Ascending aorta (tissue), 2 donors: Measurements from ENCODE around the gene ZNF394. TPM values are rescaled to one million over a fixed set of nuclear protein-coding genes. Genes with fewer than 3 reads are reported as not detected.

Experiments
- DNase-seq, 2 donors: peaks; one replicate each; pipeline ENCODE4 v3.0.0-alpha.2; 2019; ENCODE audit warnings: low spot score in 2 of 2
- H3K27ac ChIP-seq, 2 donors: fragments of 200-600 bp; sonication (generic); one replicate each; pipeline ENCODE4 v1.5.1; 2016 to 2017; ENCODE audit warnings: mild to moderate bottlenecking in 1 of 2
- H3K27me3 ChIP-seq: fragments of 200-600 bp; sonication (generic); one replicate; pipeline ENCODE4 v1.5.1; 2017
- H3K36me3 ChIP-seq, 2 donors: fragments of 200-600 bp; sonication (generic); one replicate each; pipeline ENCODE4 v1.5.1; 2016
- H3K4me1 ChIP-seq, 2 donors: fragments of 200-600 bp; sonication (generic); one replicate each; pipeline ENCODE4 v1.5.1; 2016 to 2017; ENCODE audit warnings: mild to moderate bottlenecking in 1 of 2
- H3K4me3 ChIP-seq, 2 donors: fragments of 200-600 bp; sonication (generic); one replicate each; pipeline ENCODE4 v1.5.1; 2016 to 2017; ENCODE audit warnings: mild to moderate bottlenecking in 1 of 2
- H3K9me3 ChIP-seq, 2 donors: fragments of 200-600 bp; sonication (generic); one replicate each; pipeline ENCODE4 v1.5.1; 2016
- intact Hi-C: fragments of 100-400 bp; cut with DNase I; formaldehyde crosslinking; loops from one replicate; pipeline ENCODE4 v1.15.1; 2023
- total RNA-seq: library from RNA; depleted of rRNA; stranded (reverse); fragments of >200 nt; gene quantifications from one replicate; pipeline ENCODE4 v1.1.0, GENCODE V29; 2016
- TF ChIP-seq, protein P1 (sequence below), 3 experiments: fragments of 200-600 bp in 2 of 3; fragments of 450-650 bp in 1 of 3; sonication (generic) in 2 of 3; IDR thresholded peaks; one replicate each; pipeline ENCODE4 v1.5.1; 2016 to 2019; ENCODE audit warnings: antibody characterized with exemption in 3 of 3, mild to moderate bottlenecking in 1 of 3, moderate library complexity in 1 of 3

Gene ZNF394
- total RNA-seq, 1 donor from 2014 or later: 25.7 TPM

- no peaks in the 10 kb centered on the region for H3K4me1 ChIP-seq
- intact Hi-C loops: no loop called here
- no peak for DNase-seq
- no peak overlapping the region for H3K4me3 ChIP-seq
- H3K27me3 ChIP-seq: no peaks in the 10 kb centered on the region
- TF ChIP-seq, protein P1, sequence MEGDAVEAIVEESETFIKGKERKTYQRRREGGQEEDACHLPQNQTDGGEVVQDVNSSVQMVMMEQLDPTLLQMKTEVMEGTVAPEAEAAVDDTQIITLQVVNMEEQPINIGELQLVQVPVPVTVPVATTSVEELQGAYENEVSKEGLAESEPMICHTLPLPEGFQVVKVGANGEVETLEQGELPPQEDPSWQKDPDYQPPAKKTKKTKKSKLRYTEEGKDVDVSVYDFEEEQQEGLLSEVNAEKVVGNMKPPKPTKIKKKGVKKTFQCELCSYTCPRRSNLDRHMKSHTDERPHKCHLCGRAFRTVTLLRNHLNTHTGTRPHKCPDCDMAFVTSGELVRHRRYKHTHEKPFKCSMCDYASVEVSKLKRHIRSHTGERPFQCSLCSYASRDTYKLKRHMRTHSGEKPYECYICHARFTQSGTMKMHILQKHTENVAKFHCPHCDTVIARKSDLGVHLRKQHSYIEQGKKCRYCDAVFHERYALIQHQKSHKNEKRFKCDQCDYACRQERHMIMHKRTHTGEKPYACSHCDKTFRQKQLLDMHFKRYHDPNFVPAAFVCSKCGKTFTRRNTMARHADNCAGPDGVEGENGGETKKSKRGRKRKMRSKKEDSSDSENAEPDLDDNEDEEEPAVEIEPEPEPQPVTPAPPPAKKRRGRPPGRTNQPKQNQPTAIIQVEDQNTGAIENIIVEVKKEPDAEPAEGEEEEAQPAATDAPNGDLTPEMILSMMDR (IDR thresholded peaks at IDR 0.05): no peak
- peaks cover 16 to 59% of the 10 kb centered on the region in 2 donors for H3K9me3 ChIP-seq
- H3K36me3 ChIP-seq: peaks cover 0 to 4% of the 10 kb centered on the region in 2 donors
- no peak overlapping the region for H3K27ac ChIP-seq
Observed at GRCh38 chr7:99540542-99540941, 40.5 kb upstream of the ZNF394 start.

DNA sequence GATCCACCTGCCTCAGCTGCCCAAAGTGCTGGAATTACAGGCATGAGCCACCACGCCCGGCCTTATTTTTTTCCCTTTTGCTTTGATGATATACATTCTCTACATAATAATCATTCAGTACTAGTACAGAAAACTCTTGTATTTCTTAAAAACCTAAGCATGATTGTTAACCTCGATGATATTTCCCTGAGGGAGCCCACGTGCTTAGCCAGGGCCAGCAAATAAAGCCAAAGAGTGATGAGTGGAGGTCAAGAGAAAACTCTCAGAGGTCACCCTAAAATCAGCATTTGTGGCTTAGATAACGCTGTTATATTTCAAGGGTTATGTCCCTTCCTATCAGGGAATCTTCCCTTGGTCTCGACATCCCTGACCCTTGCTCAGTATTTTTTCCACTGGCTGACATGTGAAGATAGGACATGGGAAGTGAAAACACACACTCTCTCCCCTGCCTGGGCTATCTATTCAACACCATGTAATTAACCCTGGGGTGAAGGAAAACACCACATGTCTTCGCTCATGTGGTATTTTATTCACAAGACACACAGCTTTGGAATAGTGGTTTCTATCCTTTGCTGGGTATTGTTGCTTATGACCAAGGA lies 39.2 kb upstream of the ZNF394 start:
- DNase-seq: no peak
- Histone ChIP-seq H3K4me3 (no peak overlapping the region), H3K9me3 (peaks cover 19 to 64% of the 10 kb centered on the region in 2 donors), H3K27ac (no peak overlapping the region), H3K27me3 (no peaks in the 10 kb centered on the region), H3K4me1 (no peaks in the 10 kb centered on the region), H3K36me3 (peaks cover 0 to 4% of the 10 kb centered on the region in 2 donors)
- intact Hi-C loops: no loop called here
- TF ChIP-seq, protein P1 (IDR thresholded peaks at IDR 0.05): no peak

- H3K36me3 ChIP-seq: peaks cover 27 to 31% of the 10 kb centered on the region in 2 donors
- TF ChIP-seq, protein P1 (IDR thresholded peaks at IDR 0.05): no peak
- DNase-seq: no peak
- intact Hi-C loops: no loop called here
- peaks cover 39 to 71% of the 10 kb centered on the region in 2 donors for H3K9me3 ChIP-seq
- H3K4me3 ChIP-seq: no peak overlapping the region
- no peaks in the 10 kb centered on the region for H3K4me1 ChIP-seq
- H3K27me3 ChIP-seq: no peaks in the 10 kb centered on the region
- H3K27ac ChIP-seq: no peak overlapping the region
Observed at GRCh38 chr7:99535667-99536066, 35.6 kb upstream of the ZNF394 start.

DNA sequence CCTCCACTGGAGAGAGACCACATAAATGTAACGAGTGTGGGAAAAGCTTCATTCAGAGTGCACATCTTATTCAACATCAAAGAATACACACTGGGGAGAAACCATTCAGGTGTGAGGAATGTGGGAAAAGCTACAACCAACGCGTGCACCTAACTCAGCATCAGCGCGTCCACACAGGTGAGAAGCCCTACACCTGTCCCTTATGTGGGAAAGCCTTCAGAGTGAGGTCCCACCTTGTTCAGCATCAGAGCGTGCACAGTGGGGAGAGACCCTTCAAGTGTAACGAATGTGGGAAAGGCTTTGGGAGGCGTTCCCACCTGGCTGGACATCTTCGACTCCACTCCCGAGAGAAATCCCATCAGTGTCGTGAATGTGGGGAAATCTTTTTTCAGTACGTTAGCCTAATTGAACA lies 31.3 kb upstream of the ZNF394 start:
- peaks cover 63 to 70% of the 10 kb centered on the region in 2 donors for H3K36me3 ChIP-seq
- H3K4me1 ChIP-seq: no peaks in the 10 kb centered on the region
- no peak overlapping the region for H3K4me3 ChIP-seq
- H3K27me3 ChIP-seq: no peaks in the 10 kb centered on the region
- H3K27ac ChIP-seq: no peak overlapping the region
- DNase-seq: no peak
- peaks cover 39 to 66% of the 10 kb centered on the region in 2 donors for H3K9me3 ChIP-seq
- intact Hi-C loops: no loop called here
- TF ChIP-seq, protein P1 (IDR thresholded peaks at IDR 0.05): no peak

DNA sequence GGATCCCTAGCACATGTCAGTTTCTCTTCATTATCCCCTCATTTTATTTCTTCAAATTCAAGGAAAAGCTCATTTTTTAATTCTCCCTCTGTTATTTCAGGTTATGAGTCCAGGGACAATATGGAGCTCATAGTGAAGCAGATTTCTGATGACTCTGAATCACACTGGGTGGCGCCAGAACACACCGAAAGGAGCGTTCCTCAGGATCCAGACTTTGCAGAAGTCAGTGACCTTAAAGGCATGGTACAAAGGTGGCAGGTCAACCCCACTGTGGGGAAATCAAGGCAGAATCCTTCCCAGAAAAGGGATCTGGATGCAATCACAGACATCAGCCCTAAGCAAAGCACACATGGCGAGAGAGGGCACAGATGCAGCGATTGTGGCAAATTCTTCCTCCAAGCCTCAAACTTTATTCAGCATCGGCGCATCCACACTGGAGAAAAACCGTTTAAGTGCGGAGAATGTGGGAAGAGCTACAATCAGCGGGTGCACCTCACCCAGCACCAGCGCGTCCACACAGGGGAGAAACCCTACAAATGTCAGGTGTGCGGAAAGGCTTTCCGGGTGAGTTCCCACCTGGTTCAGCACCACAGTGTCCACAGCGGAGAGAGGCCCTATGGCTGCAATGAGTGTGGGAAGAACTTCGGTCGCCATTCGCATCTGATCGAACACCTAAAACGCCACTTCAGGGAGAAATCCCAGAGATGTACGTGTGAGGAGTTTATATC lies 25.8 kb upstream of the ZNF394 start:
- H3K27me3 ChIP-seq: no peaks in the 10 kb centered on the region
- TF ChIP-seq, protein P1 (IDR thresholded peaks at IDR 0.05): no peak
- no peak overlapping the region for H3K4me3 ChIP-seq
- H3K9me3 ChIP-seq: peaks cover 9 to 25% of the 10 kb centered on the region in 2 donors
- peaks cover 66 to 76% of the 10 kb centered on the region in 2 donors for H3K36me3 ChIP-seq
- no peaks in the 10 kb centered on the region for H3K4me1 ChIP-seq
- no peak overlapping the region for H3K27ac ChIP-seq
- intact Hi-C loops: no loop called here
- DNase-seq: no peak
